Activated naive CD4-positive, alpha-beta T cell treated with anti-CD3 and anti-CD28 coated beads, Interleukin-2, amount 50 U/mL, for 72 hours (primary cell): ENCODE data around the gene ZCCHC4. TPM values are rescaled to one million over a fixed set of nuclear protein-coding genes. Genes with fewer than 3 reads are reported as not detected.
A peak's percentile ranks its signal among the peaks of the same experiment; 100 is the strongest.
"Not testable (repeated sequence)": the region's sequence is repeated elsewhere in the genome, so short reads cannot be mapped to it uniquely, and the experiment has no call there.

Experiments
- ATAC-seq, 2 donors: fragments of 150-1000 bp; cut with Tn5 transposase; 2 replicates each; pipeline ENCODE4 v1.10.0; 2021; ENCODE audit warnings: mild to moderate bottlenecking in 2 of 2, moderate library complexity in 2 of 2
- DNase-seq, 2 donors: peaks; one replicate each; pipeline ENCODE4 v3.0.0; 2021 to 2022; ENCODE audit warnings: low spot score in 2 of 2
- H3K27ac Mint-ChIP-seq, 2 donors: one replicate each; pipeline ENCODE4 v1.8.0; 2022; ENCODE audit warnings: mild to moderate bottlenecking in 2 of 2, mixed read lengths in 2 of 2
- H3K36me3 Mint-ChIP-seq, 2 donors: one replicate each; pipeline ENCODE4 v1.8.0; 2022; ENCODE audit warnings: mixed read lengths in 2 of 2
- H3K9me3 Mint-ChIP-seq, 2 donors: one replicate each; pipeline ENCODE4 v1.8.0; 2022; ENCODE audit warnings: mixed read lengths in 2 of 2
- total RNA-seq, 2 donors: library from RNA; stranded (reverse); gene quantifications; one replicate each; pipeline ENCODE4 v1.2.3, GENCODE V29; 2022

The ZCCHC4 gene
- total RNA-seq, 2 donors from 2014 or later, result 15.2 to 15.3 TPM

- peaks cover 0 to 4% of the 10 kb centered on the region in 2 donors for H3K9me3 Mint-ChIP-seq
- H3K36me3 Mint-ChIP-seq, result peaks cover 6 to 12% of the 10 kb centered on the region in 2 donors
- H3K27ac Mint-ChIP-seq, result no peak overlapping the region
- ATAC-seq (no peak), DNase-seq (no peak)
Measured at GRCh38 chr4:25356068-25356467, 43.5 kb downstream of the ZCCHC4 start.

- peak overlapping the region in 1 of 2 donors; percentile 93 for H3K27ac Mint-ChIP-seq
- no peak for ATAC-seq
- DNase-seq, result no peak
- peaks cover 6 to 12% of the 10 kb centered on the region in 2 donors for H3K36me3 Mint-ChIP-seq
- H3K9me3 Mint-ChIP-seq, result peaks cover 0 to 4% of the 10 kb centered on the region in 2 donors
Measured at GRCh38 chr4:25358515-25359275, 46.1 kb downstream of the ZCCHC4 start.

- Mint-ChIP-seq H3K9me3 (peaks cover 0 to 4% of the 10 kb centered on the region in 2 donors), H3K27ac (no peak overlapping the region), H3K36me3 (peaks cover 6% of the 10 kb centered on the region in 2 donors)
- no peak for ATAC-seq
- DNase-seq, result no peak
Measured at GRCh38 chr4:25361253-25361652, 48.7 kb downstream of the ZCCHC4 start.

GRCh38 chr4:25367004-25367621 lies 54.5 kb downstream of the ZCCHC4 start:
- H3K9me3 Mint-ChIP-seq, result no peaks in the 10 kb centered on the region
- no peak for DNase-seq
- H3K27ac Mint-ChIP-seq, result no peak overlapping the region
- no peak for ATAC-seq
- no peaks in the 10 kb centered on the region for H3K36me3 Mint-ChIP-seq

- DNase-seq (no peak), ATAC-seq (no peak)
- no peaks in the 10 kb centered on the region for H3K9me3 Mint-ChIP-seq
- H3K27ac Mint-ChIP-seq, result no peak overlapping the region
- H3K36me3 Mint-ChIP-seq, result no peaks in the 10 kb centered on the region
Measured at GRCh38 chr4:25367877-25368276, 55.3 kb downstream of the ZCCHC4 start.

GRCh38 chr4:25368315-25368714 lies 55.7 kb downstream of the ZCCHC4 start:
- ATAC-seq (no peak), DNase-seq (no peak)
- no peaks in the 10 kb centered on the region for H3K9me3 Mint-ChIP-seq
- H3K27ac Mint-ChIP-seq, result no peak overlapping the region
- no peaks in the 10 kb centered on the region for H3K36me3 Mint-ChIP-seq

GRCh38 chr4:25370242-25370641 lies 57.7 kb downstream of the ZCCHC4 start:
- ATAC-seq, result no peak
- Mint-ChIP-seq H3K27ac (no peak overlapping the region), H3K36me3 (no peaks in the 10 kb centered on the region), H3K9me3 (no peaks in the 10 kb centered on the region)
- DNase-seq, result no peak

GRCh38 chr4:25372549-25372948 lies 60.0 kb downstream of the ZCCHC4 start:
- peak overlapping the region in 1 of 2 donors; percentile 51 for H3K27ac Mint-ChIP-seq
- not testable (repeated sequence) for DNase-seq, H3K9me3 Mint-ChIP-seq

GRCh38 chr4:25376754-25377571 lies 64.4 kb downstream of the ZCCHC4 start, which contains the start of gene ANAPC4:
ANAPC4 (plus strand) TSS chr4:25377263; CDS start chr4:25377428, 165 bp downstream.
- Mint-ChIP-seq H3K27ac (peak within 1 kb of the TSS in 1 of 2 donors; percentile 90), H3K9me3 (no peaks in the 10 kb centered on the region), H3K36me3 (peaks cover 0 to 11% of the 10 kb centered on the region in 2 donors)
- DNase-seq, result peak; percentile 91 to 96
- ATAC-seq, result peak; percentile 98 to 99

More at GRCh38 chr4:25372549-25372948, 60.0 kb downstream of the ZCCHC4 start:
- H3K36me3 Mint-ChIP-seq, ATAC-seq: not testable (repeated sequence)

- Mint-ChIP-seq H3K9me3 (no peaks in the 10 kb centered on the region), H3K36me3 (peaks cover 0 to 17% of the 10 kb centered on the region in 2 donors), H3K27ac (peak overlapping the region in 1 of 2 donors; percentile 90)
- ATAC-seq, result peak in 1 of 2 donors; percentile 6
- no peak for DNase-seq
Measured at GRCh38 chr4:25377572-25378436, 65.2 kb downstream of the ZCCHC4 start.

GRCh38 chr4:25378437-25378743 lies 65.8 kb downstream of the ZCCHC4 start:
- ATAC-seq (no peak), DNase-seq (no peak)
- Mint-ChIP-seq H3K27ac (no peak overlapping the region), H3K36me3 (peaks cover 0 to 17% of the 10 kb centered on the region in 2 donors), H3K9me3 (no peaks in the 10 kb centered on the region)

- no peak overlapping the region for H3K27ac Mint-ChIP-seq
- no peaks in the 10 kb centered on the region for H3K9me3 Mint-ChIP-seq
- peaks cover 7 to 26% of the 10 kb centered on the region in 2 donors for H3K36me3 Mint-ChIP-seq
- no peak for DNase-seq
- ATAC-seq, result no peak
Measured at GRCh38 chr4:25379591-25379990, 67.0 kb downstream of the ZCCHC4 start.

- H3K36me3 Mint-ChIP-seq, result peaks cover 11 to 31% of the 10 kb centered on the region in 2 donors
- H3K27ac Mint-ChIP-seq, result no peak overlapping the region
- no peak for ATAC-seq
- no peak for DNase-seq
- no peaks in the 10 kb centered on the region for H3K9me3 Mint-ChIP-seq
Measured at GRCh38 chr4:25383647-25384046, 71.1 kb downstream of the ZCCHC4 start.

- ATAC-seq, result no peak
- peaks cover 11 to 21% of the 10 kb centered on the region in 2 donors for H3K36me3 Mint-ChIP-seq
- no peaks in the 10 kb centered on the region for H3K9me3 Mint-ChIP-seq
- DNase-seq, result no peak
- H3K27ac Mint-ChIP-seq, result no peak overlapping the region
Measured at GRCh38 chr4:25386926-25387325, 74.4 kb downstream of the ZCCHC4 start.

GRCh38 chr4:25397305-25397704 lies 84.7 kb downstream of the ZCCHC4 start:
- ATAC-seq (no peak), DNase-seq (no peak)
- Mint-ChIP-seq H3K9me3 (no peaks in the 10 kb centered on the region), H3K36me3 (peaks cover 40 to 49% of the 10 kb centered on the region in 2 donors), H3K27ac (peak overlapping the region in 1 of 2 donors; percentile 5)

GRCh38 chr4:25399510-25399909 lies 86.9 kb downstream of the ZCCHC4 start:
- Mint-ChIP-seq H3K9me3 (no peaks in the 10 kb centered on the region), H3K36me3 (peaks cover 33 to 49% of the 10 kb centered on the region in 2 donors), H3K27ac (peak overlapping the region in 1 of 2 donors; percentile 32)
- ATAC-seq (no peak), DNase-seq (no peak)
